ENCODE data around the gene KIAA0930. TPM values are rescaled to one million over a fixed set of nuclear protein-coding genes. Genes with fewer than 3 reads are reported as not detected.
"Not testable (repeated sequence)": the region's sequence is repeated elsewhere in the genome, so short reads cannot be mapped to it uniquely, and the experiment has no call there.

KIAA0930 gene
- polyA plus RNA-seq, 3 donors = 19.8 to 28.2 (median 25.6) TPM

DNA sequence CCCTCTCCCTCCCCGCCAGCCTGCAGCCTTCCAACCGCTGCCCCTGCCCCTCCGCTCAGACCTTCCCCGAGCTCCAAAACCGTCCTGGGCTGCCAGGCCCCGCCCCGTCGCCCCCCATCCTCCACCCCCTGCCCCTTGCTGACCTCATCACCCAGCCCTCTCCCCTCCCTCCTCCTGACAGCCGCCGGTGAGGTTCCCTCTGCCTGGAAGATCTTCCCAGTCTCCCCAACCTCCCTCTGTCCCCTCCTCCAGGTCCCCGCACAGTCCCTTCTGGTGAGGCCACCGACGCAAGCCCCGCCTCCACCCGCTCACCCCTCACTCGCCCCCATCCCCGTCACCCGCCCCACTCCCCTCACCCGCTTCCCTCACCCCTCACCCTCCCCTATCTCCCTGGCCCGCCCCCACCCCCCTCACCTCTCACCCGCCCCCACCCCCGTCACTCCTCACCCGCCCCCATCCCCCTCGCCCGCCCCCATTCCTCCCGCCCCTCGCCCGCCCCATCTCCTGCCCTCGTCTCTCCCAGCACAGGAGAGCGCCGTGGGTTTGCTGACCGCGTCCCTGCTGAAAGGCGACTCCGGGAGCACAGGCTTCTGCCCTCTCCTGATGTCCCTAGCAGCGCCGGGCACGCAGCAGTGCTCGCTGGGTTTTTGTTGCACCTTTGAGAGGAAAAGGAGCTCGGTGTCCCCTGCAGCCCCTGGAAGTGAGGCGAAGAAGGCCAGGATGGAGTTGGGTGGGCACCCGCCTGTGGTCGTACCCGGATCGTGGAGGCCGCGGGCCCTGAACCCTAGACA is 27.7 kb upstream of the KIAA0930 start:
- DNase-seq = no peak

DNA sequence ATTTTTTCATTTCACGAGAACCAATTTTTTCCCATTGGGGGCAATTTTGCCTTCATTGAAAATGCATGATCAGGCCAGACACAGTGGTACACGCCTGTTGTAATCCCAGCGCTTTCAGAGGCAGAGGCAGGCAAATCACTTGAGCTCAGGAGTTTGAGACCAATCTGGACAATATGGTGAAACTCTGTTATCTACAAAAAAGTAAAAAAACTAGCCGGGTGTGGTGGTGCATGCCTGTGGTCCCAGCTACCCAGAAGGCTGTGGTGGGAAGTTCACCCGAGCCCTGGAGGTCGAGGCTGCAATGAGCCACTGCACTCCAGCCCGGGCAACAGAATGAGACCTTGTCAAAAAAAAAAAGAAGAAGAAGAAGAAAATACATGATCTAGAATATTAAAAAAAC is 24.8 kb upstream of the KIAA0930 start:
- no peak for DNase-seq

DNA sequence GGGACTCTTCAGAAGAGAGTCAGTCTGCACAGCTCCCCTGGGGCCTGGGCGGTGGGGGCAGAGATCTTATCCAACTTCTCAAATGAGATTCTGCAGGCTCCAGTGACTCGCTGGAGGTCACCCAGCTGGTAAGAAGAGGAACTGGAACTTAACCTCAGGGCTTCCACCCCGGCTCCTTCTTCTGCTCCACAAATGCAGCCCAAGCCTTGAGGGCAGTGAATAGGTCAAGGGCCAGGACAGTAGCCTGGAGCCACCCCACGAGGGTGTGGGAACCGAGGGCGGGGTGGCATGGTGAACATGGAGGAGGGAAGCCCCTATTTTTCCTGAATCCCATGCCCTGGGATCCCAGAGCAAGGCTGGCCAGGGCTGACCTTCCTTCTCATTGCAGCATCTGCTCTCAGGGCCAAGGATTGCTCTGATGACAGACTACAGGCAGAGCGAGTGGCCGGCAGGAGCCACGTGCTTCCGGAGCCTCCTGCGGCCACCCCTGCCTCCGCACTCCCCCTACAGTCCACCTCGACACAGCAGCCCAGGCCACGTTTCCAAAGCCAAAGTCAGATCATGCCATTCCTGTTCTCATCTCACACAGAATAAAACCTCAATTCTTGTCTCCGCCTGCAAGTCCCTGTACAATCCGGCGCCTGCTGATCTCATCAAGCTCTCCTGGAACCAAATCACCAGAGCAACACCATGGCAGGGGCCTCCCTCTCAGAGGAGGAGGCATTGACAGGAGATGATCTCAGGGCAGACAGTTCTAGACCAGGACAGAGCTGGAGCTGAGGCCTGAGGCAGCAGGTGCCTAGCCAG is 23.0 kb upstream of the KIAA0930 start:
- no peak for DNase-seq

DNA sequence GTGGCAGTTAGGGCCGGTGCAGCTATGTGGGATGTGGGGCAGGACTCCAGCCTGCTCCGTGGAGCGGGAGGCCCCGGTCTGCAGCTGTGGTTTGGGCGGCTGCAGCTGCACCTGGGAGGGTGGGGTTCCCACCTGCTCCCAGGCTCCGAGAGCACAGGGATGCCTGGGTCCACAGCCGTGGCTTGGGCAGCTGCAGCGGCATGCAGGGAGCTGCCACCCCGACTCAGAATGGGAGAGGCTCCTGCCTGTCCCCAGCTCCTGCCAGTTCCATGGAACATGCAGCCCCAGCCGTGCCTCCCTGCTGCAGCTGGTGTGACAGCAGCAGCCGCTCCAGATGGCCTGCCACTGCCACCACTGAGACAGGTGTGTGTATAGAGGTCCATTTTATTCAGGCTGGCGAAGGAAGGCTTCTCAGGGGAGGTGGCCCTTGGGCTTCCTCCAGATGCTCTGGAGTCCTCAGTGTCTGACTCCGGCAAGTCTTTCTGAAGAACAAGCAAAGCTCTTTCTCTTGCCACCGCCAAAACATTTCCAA is 22.3 kb upstream of the KIAA0930 start:
- no peak for DNase-seq

DNA sequence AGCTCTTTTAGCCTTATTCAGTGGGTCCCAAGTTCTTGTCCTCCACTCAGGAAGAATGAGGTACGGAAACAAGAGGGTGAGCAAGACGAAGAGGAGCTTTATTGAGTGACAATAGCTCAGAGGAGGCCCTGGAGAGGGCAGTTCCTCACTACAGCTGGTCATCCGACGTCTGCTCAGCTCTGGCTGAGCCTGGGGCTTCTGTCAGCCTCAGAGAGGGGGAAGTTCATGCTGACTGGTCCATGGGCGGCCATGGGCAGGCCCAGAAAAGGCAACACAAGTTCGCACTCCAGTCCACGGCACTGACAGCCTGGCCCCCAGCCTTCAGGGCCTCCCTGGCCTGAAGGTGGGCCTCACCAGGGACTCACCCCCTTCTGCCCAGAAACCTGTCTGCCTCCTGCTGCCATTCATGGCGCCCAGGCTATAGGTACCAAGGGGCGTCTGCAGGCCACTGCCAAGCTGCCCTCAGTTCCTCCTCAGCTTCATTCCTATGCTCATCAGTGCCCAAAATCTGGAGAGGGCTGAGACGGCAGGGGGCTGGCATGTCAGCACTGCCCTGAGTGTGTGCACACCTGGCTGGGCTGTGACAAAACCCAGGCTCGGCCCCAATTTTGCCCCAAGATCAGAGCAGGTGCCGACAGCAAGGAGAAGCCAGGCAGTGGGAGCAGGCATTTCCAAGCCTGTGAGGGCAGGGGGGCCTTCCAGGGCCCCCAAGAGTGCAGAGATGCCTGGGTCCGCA is 21.7 kb upstream of the KIAA0930 start:
- no peak for DNase-seq

DNA sequence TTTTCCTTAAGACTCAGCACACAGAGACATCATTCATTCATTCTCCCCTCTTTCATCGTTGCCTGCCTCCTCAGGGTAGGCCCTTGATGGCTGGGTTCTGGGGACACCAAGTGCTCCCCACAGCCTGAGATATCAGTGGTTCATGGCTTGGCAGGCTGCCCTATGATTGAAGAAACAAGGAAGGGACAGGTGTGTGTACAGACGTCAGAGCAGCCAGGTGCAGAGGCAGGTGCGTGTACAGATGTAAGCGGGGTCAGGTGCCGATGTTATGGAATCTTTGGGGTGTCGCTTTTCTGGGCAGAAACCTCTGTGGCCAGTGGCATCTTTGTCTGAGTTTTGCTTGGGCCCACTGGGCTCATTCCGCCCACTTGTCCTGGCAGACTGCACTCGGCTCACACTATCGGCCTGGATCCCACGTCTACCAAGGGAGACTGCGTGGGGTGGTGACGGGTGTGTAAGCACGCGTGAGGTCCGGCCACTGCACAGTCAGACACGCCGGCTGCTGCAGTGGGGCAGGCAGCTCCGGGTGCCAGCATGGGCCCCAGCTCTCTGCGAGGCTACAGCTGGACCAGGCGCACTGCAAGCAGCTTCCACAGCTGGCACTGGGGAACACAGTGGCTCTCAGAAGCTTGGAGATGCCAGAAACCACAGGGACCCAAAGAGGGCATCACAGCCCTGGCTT is 20.9 kb upstream of the KIAA0930 start:
- no peak for DNase-seq

DNA sequence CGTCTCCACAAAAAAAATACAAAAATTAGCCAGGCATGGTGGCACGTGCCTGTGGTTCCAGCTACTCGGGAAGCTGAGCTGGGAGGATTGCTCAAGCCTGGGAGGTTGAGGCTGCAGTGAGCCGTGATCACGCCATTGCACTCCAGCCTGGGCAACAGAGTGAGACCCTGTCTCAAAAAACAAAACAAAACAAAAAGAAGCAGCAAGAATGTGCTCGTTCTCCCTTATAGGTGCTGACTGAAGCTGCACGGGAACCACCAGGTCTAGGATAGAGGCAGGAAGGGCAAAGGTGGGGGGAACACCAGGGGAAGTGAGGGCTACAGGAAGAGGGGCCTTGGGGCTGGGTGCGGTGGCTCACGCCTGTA is 19.7 kb upstream of the KIAA0930 start:
- not testable (repeated sequence) for DNase-seq

DNA sequence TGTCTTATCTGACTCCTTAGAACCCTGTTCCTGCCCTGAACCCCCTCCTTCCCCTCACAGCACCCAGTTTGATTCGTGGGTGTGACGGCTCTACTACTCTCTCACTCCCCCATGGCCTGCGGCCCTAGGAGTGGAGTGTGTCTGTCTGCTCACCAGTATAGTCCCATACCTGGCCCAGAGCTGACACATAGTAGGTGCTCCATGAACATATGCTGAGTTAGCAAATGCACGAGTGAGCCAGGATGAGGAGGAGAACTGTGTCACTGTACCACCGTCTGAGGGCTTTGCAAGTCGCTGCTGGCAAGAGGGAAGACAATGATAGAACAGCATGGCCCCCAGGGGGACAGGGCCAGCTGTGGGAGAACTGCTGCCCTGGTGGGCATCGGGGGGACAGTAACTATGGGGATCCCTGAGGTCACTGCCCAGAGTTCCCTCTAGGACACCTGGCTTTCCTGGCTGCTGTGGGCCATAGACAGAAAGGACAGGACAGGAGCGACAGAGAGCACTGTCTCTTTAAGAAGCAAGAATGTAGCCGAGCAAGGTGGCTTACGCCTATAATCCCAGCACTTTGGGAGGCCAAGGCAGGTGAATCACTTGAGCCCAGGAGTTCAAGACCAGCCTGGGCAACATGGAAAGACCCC is 19.2 kb upstream of the KIAA0930 start:
- DNase-seq = no peak

DNA sequence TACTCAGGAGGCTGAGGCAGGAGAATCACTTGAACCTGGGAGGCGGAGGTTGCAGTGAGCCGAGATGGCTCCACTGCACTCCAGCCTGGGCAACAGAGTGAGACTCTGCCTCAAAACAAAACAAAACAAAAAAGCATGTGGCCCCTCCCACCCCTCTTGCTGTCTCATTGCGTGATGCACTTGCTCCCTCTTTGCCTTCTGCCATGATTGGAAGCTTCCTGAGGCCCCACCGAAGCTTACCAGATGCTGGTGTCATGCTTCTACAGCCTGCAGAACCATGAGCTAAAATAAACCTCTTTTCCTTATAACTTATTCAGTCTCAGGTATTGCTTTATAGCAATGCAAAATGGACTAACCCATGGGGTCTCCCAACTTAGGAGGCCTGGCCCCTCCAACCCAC is 17.2 kb upstream of the KIAA0930 start:
- DNase-seq = not testable (repeated sequence)

DNA sequence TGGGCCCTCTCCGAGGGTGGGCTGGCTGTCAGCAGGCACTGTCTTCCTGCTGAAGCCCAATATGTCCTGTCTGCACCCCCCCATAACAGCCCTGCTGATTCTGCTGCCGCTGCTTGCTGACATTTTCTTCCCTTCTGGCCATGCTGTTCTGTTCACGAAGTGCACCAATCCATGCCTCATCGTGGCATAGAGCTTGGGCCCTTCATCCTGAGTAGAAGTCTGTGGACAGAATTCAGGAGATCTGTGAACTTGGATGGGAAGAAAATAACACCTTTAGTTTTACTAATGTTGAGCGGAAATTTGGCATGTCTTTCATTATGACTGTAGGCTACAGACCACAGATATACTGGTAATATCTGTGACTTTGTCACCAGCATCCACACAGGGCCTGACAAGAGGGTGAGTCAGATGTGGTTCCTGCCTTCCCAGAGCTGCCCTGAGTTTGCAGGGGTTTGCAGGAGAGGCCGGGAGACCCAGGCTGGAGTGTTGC is 14.1 kb upstream of the KIAA0930 start:
- no peak for DNase-seq

DNA sequence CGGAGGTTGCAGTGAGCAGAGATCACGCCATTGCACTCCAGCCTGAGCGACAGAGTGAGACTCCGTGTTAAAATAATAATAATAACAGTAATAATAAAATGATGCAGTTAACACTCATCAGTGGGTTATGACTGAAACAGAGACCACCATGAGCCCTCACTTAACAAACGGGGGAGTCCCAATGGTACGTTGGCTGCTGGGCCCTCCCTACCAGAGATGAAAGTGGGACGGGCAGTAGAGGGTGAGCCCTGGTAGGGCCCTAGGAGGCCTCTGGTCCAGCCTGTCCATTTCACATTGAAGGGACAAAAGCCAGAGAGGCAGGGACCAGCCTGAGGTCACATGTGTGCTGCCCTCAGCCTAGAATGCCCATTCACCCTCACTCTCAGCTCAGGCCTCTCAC is 13.7 kb upstream of the KIAA0930 start:
- no peak for DNase-seq

DNA sequence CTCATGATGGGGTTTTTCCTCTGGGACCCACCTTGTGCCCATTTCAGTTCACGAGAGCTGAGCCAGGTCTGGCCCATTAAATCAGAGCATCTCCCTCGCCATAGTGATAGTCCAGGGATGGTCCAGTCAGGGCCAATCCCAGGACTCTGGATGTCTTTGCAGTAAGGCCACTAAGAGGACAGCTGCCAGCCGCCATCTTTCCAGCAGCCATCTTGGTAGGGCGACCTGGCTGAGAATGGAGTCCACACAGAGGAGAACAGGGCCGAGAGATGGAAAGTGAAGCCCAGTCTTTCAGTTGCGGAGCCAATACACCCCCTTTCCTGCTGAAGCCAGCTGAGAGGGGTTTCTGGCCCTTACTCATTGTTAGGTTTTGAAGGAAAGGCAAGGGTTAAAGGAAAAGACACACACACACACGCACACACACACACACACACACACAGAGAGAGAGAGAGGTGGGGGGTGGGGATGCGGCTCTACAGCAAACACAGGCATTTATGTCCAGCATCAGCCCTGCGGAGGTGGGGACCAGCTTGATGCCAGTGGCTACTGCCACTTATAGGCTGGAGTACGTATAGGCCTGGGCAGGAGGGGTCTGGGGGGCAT is 12.4 kb upstream of the KIAA0930 start:
- no peak for DNase-seq

DNA sequence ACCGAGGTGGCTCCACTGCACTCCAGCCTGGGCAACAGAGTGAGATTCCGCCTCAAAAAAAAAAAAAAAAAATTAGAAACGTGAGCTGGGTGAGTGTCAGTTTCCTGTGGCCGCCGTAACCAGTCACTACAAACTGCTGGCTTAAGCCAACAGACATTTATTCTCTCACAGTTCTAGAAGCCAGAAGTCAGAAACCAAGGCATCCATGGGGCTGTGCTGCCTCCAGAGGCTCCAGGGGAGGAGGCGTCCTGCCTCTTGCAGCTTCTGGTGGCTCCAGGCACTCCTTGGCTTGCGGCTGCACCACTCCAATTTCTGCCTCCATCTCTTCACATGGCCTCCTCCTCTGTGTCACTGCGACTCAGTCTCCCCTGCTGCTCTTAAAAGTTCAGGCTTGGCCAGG is 11.1 kb upstream of the KIAA0930 start:
- DNase-seq = no peak

DNA sequence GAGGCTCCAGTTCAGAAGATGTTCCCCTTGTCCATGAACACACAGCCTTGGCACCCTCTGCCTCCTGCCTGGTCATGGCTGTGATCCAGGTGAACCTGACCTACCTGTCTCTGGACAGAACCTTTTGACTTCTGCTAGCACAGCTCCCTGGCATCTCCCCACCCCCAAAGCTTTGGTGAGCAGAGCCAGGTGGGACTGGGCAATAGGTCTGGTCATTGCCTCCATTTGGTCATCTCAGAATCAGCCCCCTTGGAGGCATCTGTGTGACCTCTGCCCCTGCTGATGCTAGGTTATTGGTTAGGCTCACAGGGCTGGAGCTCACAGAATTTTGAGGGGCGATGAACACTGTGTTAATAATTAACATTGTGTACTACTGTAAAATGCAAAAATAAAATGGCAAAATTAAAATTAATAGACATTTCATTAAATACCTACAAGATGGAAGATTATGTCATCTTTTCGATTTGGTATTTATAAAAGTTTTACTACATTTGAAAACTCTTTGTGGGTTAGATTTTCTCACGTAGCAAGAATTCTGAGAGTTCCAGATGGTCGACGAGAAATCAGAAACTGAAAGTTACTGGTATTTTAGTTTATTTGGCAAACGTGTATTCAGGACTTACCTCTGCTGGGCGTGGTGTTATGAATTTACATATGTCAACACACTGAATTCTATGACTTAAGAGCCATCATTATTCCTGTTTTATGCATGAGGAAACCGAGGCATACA is 8.3 kb upstream of the KIAA0930 start:
- no peak for DNase-seq

DNA sequence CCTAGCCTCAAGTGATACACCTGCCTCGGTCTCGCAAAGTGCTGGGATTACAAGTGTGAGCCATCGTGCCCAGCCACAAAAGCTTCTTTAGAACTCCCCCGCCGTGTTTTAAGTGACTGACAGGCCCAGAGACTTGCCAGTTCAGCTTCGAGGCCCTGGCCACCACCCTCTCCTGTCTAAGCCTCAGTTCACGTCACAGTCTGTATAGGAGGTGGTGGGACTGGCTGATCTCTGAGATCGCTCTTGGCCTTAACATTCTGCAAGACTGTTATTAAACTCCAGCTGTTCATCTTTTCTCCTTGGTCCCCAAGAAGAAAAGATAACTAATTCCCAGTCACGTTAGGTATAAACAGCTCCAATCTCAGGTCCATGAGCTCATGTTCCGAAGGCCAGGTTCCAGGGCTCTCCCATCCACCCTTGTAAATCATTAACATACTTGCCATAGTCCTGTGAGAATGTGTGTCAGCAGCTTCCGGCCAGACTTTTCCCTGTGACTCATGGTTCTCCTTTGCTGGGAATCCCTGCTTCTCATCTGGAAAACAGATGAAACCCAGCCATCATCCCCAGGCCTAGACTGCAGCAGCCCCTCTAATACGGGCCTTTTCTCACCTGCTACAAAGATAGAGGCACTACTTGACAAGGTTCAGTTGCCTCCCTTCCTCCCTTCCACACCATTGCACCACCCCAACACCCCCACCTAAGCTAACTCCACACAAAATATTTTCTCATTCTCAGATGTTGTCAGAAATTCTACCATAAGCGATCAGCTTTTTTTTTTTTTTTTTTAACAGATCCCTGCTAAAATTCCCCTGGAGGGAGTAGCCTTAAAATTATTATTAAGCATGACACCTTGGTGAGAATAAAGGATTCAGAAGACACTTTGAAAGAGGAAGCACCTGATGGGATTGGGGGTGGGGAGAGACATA is 5.6 kb upstream of the KIAA0930 start:
- peak; percentile 86 for DNase-seq

DNA sequence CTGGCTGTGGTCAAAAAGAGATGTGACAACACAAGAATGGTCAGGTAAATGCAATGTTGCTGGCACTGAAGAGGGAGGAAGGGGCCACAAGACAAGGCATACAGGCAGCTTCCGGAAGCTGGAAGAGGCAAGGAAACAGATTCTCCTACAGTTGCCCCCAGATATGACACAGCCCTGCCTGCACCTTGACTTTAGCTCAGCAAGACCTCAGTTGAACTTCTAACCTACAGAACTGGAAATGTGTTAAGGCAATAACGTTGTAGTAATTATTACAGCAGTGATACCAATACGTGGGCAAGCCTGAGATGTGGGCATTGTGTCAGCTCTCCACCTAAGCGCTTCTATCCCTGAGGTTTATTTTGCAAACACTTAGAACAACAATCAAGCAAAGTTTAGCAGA is 4.2 kb upstream of the KIAA0930 start:
- no peak for DNase-seq

DNA sequence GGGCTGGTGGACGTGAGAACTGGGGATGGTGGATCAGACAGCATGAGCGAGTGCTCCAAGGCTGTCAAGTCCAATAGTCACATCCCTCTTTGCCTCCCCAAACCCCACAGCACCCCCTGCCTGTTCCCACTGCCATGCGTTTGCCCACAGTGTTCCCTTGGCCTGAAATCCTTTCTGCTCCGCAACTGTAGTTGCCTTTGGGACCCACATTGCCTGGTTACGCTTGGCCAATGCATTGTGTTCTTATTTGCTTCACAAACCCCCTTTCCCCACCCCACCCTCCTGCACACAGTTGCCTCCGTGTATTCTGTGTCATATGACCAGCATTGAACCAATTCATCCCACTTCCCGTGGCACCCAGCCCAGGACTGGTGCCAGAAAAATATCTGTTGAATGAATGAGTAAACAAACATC is 2.1 kb upstream of the KIAA0930 start:
- no peak for DNase-seq

DNA sequence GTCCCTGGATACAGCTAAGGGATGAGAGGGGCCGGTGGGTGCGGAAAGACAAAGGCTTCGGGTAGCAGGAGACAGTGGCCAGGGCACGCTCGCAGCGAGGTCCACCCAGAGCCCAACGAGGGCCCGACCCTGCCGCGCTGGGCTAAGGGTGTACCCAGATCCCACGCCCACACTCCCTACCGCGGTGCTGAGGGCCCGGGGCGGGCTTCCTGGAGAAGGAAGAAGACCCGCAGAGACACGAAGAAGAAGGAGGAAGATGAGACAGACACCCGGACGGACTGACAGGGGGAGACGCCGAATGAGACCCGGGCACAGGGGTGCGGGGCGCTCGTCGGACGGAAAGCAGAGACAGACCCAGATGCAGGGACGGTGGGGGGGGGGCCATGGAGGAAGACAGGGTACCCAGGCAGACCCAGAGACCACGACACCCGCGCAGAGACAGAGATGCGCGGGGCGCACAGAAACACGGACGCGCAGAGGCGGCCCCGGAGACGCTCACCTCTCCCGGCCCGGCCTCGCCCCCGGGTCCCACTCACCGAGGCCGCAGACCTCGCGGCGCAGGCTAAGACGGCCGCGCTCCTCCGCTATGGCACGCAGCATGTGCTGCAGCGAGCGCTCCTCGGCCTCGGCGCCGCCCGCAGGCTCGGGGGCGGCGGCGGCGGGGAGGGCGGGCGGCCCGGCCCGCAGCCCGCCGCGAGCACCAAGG is 437 bp downstream of the KIAA0930 start:
- no peak for DNase-seq
